ENCODE data around the gene KIAA1671. TPM values are rescaled to one million over a fixed set of nuclear protein-coding genes. Genes with fewer than 3 reads are reported as not detected.

The KIAA1671 gene
- total and polyA plus RNA-seq, 2 of the 13 experiments (the other 11 are each of a cell fraction or from before 2014, with no cell fraction given) = 13.5 to 13.6 TPM

- TF ChIP-seq ZNF550 (CRISPR knock-in tag; IDR thresholded peaks at IDR 0.05; ENCODE audit: borderline replicate concordance) (no peak), PHB2 (IDR thresholded peaks at IDR 0.05; ENCODE audit: partially characterized antibody) (no peak), FOXA3 (CRISPR knock-in tag; IDR thresholded peaks at IDR 0.05) (0 out of 2 replicates have a peak, but pooled peaks have one; percentile 22), ZSCAN9 (CRISPR knock-in tag; IDR thresholded peaks at IDR 0.05; ENCODE audit: borderline replicate concordance) (no peak), ZSCAN21 (CRISPR knock-in tag; IDR thresholded peaks at IDR 0.05; ENCODE audit: borderline replicate concordance) (no peak), ZKSCAN5 (CRISPR knock-in tag; IDR thresholded peaks at IDR 0.05) (no peak), SOX5 (CRISPR knock-in tag; IDR thresholded peaks at IDR 0.05; ENCODE audit: borderline replicate concordance) (peak; percentile 63; the same call in 1 of the 2 replicates), TCF7L2 (IDR thresholded peaks at IDR 0.05; ENCODE audit: low read depth, low read length) (no peak), MEF2D (CRISPR knock-in tag; IDR thresholded peaks at IDR 0.05) (no peak), ARNT2 (CRISPR knock-in tag; IDR thresholded peaks at IDR 0.05; ENCODE audit: low read depth) (no peak), ZNF281 (CRISPR knock-in tag; IDR thresholded peaks at IDR 0.05; ENCODE audit: borderline replicate concordance) (no peak; the same call in 1 of the 2 replicates), MXD3 (CRISPR knock-in tag; IDR thresholded peaks at IDR 0.05) (no peak), AHR (CRISPR knock-in tag; IDR thresholded peaks at IDR 0.05) (no peak), RERE (CRISPR knock-in tag; IDR thresholded peaks at IDR 0.05; ENCODE audit: low read depth) (no peak), HES4 (CRISPR knock-in tag; IDR thresholded peaks at IDR 0.05; ENCODE audit: borderline replicate concordance) (no peak), HNF1A (IDR thresholded peaks at IDR 0.05; ENCODE audit: low read depth) (0 out of 2 replicates have a peak, but pooled peaks have one; percentile 56), HNF1A (CRISPR knock-in tag; IDR thresholded peaks at IDR 0.05; ENCODE audit: borderline replicate concordance) (peak; percentile 71; the same call in 1 of the 2 replicates), ZNF850 (CRISPR knock-in tag; conservative IDR thresholded peaks at IDR 0.05) (no peak)
Observed at GRCh38 chr22:25083807-25084200, 131.3 kb downstream of the KIAA1671 start (continued).
